GM23338 (cell line): Measurements from ENCODE around the gene MEGF8. TPM values are rescaled to one million over a fixed set of nuclear protein-coding genes. Genes with fewer than 3 reads are reported as not detected.

ENCODE experiments used
- ATAC-seq: fragments of 200-7000 bp; cut with Tn5 transposase; 3 replicates; pipeline ENCODE4 v1.9.1; 2020
- DNase-seq: peaks from one replicate; pipeline ENCODE4 v3.0.0-alpha.2; 2015; ENCODE audit warnings: low spot score
- H2AFZ ChIP-seq: fragments of 200-600 bp; sonication (generic); 2 replicates; pipeline ENCODE4 v1.8.0; 2016; ENCODE audit warnings: antibody characterized with exemption, mild to moderate bottlenecking, moderate library complexity
- H3F3A ChIP-seq: fragments of 200-600 bp; sonication (generic); replicated peaks from 2 replicates; pipeline ENCODE4 v1.8.0; 2017; ENCODE audit warnings: antibody characterized with exemption, mixed run types, low read depth
- H3K27ac ChIP-seq: fragments of 200-600 bp; sonication (generic); 2 replicates; pipeline ENCODE4 v1.6.1; 2016; ENCODE audit warnings: low read depth
- H3K27me3 ChIP-seq: fragments of 200-600 bp; sonication (generic); 2 replicates; pipeline ENCODE4 v1.8.0; 2016; ENCODE audit warnings: mild to moderate bottlenecking, mixed run types, moderate library complexity; ENCODE audit not compliant: insufficient read depth
- H3K36me3 ChIP-seq: fragments of 200-600 bp; sonication (generic); 2 replicates; pipeline ENCODE4 v1.8.0; 2016; ENCODE audit warnings: mild to moderate bottlenecking; ENCODE audit not compliant: insufficient read depth
- H3K4me1 ChIP-seq: fragments of 200-600 bp; sonication (generic); 2 replicates; pipeline ENCODE4 v1.8.0; 2016; ENCODE audit warnings: mild to moderate bottlenecking, moderate library complexity; ENCODE audit not compliant: insufficient read depth
- H3K4me2 ChIP-seq: fragments of 200-600 bp; sonication (generic); 2 replicates; pipeline ENCODE4 v1.7.1; 2017; ENCODE audit warnings: mixed run types
- H3K4me3 ChIP-seq: fragments of 200-600 bp; sonication (generic); 2 replicates; pipeline ENCODE4 v1.6.1; 2016; ENCODE audit warnings: mixed run types
- H3K79me2 ChIP-seq: fragments of 200-600 bp; sonication (generic); replicated peaks from 2 replicates; pipeline ENCODE4 v1.8.0; 2017; ENCODE audit warnings: mild to moderate bottlenecking; ENCODE audit not compliant: insufficient read depth
- H3K9me2 ChIP-seq: fragments of 200-600 bp; sonication (generic); 2 replicates; pipeline ENCODE4 v1.8.0; 2017; ENCODE audit not compliant: insufficient read depth
- H4K20me1 ChIP-seq: fragments of 200-600 bp; sonication (generic); replicated peaks from 2 replicates; pipeline ENCODE4 v1.8.0; 2017; ENCODE audit warnings: mild to moderate bottlenecking; ENCODE audit not compliant: insufficient read depth
- H3K27ac Mint-ChIP-seq: 2 replicates; pipeline ENCODE4 v1.8.0; 2020; ENCODE audit warnings: inconsistent platforms, mild to moderate bottlenecking, moderate library complexity, mixed read lengths
- H3K27me3 Mint-ChIP-seq: 3 replicates; pipeline ENCODE4 v1.8.0; 2022; ENCODE audit warnings: low read depth, mild to moderate bottlenecking, moderate library complexity, mixed read lengths, inconsistent platforms; ENCODE audit not compliant: insufficient read depth, poor library complexity
- H3K36me3 Mint-ChIP-seq: 3 replicates; pipeline ENCODE4 v1.8.0; 2021; ENCODE audit warnings: low read depth, mild to moderate bottlenecking, inconsistent platforms, moderate library complexity, mixed read lengths
- H3K4me1 Mint-ChIP-seq: 3 replicates; pipeline ENCODE4 v1.8.0; 2020; ENCODE audit warnings: mild to moderate bottlenecking, inconsistent platforms, mixed read lengths
- H3K4me3 Mint-ChIP-seq: 3 replicates; pipeline ENCODE4 v1.8.0; 2021; ENCODE audit warnings: moderate library complexity, mild to moderate bottlenecking, inconsistent platforms, mixed read lengths
- H3K9me3 Mint-ChIP-seq: 3 replicates; pipeline ENCODE4 v1.8.0; 2020; ENCODE audit warnings: moderate library complexity, mild to moderate bottlenecking, inconsistent platforms, mixed read lengths
- CREB1 ChIP-seq: fragments of 250-450 bp; sonication (Bioruptor Pico); IDR thresholded peaks from 2 replicates; pipeline ENCODE4 v1.5.0; 2020; ENCODE audit warnings: low read depth, mild to moderate bottlenecking, moderate library complexity
- ETS1 ChIP-seq: IDR thresholded peaks from 2 replicates; pipeline ENCODE4 v1.6.1; 2016; ENCODE audit warnings: antibody characterized with exemption
- EZH2 ChIP-seq: fragments of 200-600 bp; sonication (generic); IDR thresholded peaks from one replicate; pipeline ENCODE4 v1.8.0; 2017; ENCODE audit warnings: antibody characterized with exemption, mild to moderate bottlenecking, low read depth; ENCODE audit not compliant: unreplicated experiment
- EZH2phosphoT487 ChIP-seq: fragments of 200-600 bp; sonication (generic); IDR thresholded peaks from one replicate; pipeline ENCODE4 v1.8.1; 2018; ENCODE audit warnings: antibody characterized with exemption; ENCODE audit not compliant: unreplicated experiment
- JUNB ChIP-seq: IDR thresholded peaks from one replicate; pipeline ENCODE4 v1.6.1; 2016; ENCODE audit warnings: antibody characterized with exemption; ENCODE audit not compliant: unreplicated experiment
- NANOG ChIP-seq: IDR thresholded peaks from 2 replicates; pipeline ENCODE4 v1.6.1; 2016; ENCODE audit warnings: antibody characterized with exemption, borderline replicate concordance
- POLR2AphosphoS5 ChIP-seq: IDR thresholded peaks from 2 replicates; pipeline ENCODE4 v1.6.1; 2016; ENCODE audit warnings: antibody characterized with exemption, low read depth
- REST ChIP-seq: IDR thresholded peaks from one replicate; pipeline ENCODE4 v1.6.1; 2018; ENCODE audit warnings: antibody characterized with exemption; ENCODE audit not compliant: unreplicated experiment
- STAT1 ChIP-seq: IDR thresholded peaks from one replicate; pipeline ENCODE4 v1.6.1; 2016; ENCODE audit warnings: antibody characterized with exemption; ENCODE audit not compliant: unreplicated experiment
- ZNF114 ChIP-seq: fragments of 250-450 bp; sonication (Bioruptor Pico); IDR thresholded peaks from 2 replicates; pipeline ENCODE4 v1.5.0; 2020; ENCODE audit warnings: mild to moderate bottlenecking, moderate library complexity
- ZNF331 ChIP-seq: fragments of 250-450 bp; sonication (Bioruptor Pico); IDR thresholded peaks from 2 replicates; pipeline ENCODE4 v1.5.0; 2020; ENCODE audit warnings: low read depth, mild to moderate bottlenecking, moderate library complexity
- polyA plus RNA-seq: library from polyadenylated mRNA; unstranded; fragments of >200 nt; fragmentation: Nextera tagmentation; extraction: Ambion mirVana; gene quantifications from 2 replicates; pipeline ENCODE4 v1.2.1, GENCODE V29; 2016
- total RNA-seq: library from RNA; depleted of rRNA; stranded (reverse); fragments of >200 nt; shearing (Covaris generic); gene quantifications from 2 replicates; pipeline ENCODE4 v1.2.3, GENCODE V29; 2014
- TF ChIP-seq, protein P1 (sequence below), 2 experiments: fragments of 200-600 bp in 1 of 2; sonication (generic) in 1 of 2; conservative IDR thresholded peaks; 2 replicates each; pipeline versions ENCODE4 v1.5.1 to v1.6.1; 2016 to 2017; ENCODE audit warnings: antibody characterized with exemption in 2 of 2, low read depth in 2 of 2, mild to moderate bottlenecking in 2 of 2, moderate library complexity in 1 of 2
- TF ChIP-seq, protein P2 (sequence below): fragments of 250-450 bp; sonication (Bioruptor Pico); IDR thresholded peaks from 2 replicates; pipeline ENCODE4 v1.5.0; 2020; ENCODE audit warnings: mild to moderate bottlenecking, moderate library complexity

Gene MEGF8
- total and polyA plus RNA-seq, 2 experiments from 2014 or later, result 6.2 to 40.5 TPM

DNA sequence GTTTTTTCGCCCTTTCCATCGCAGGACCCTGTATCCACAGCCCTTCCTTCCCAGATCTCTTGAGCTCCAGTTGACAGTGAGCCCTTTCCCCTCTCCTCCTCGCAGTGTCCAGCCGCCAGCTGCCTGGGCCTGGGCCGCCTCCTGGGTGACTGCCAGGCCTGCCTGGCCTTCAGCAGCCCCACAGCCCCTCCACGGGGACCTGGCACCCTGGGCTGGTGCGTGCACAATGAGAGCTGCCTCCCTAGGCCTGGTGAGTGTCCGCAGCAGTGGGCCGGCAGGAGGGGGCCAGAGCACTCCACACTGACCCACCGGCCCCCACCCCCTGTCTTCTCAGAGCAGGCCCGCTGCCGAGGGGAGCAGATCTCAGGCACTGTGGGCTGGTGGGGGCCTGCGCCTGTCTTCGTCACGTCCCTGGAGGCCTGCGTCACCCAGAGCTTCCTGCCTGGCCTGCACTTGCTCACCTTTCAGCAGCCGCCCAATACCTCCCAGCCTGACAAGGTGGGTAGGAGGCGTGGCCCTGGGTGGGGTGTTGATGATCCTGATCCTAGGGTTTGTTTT, 19.0 kb downstream of the MEGF8 start:
- no peaks in the 10 kb centered on the region for H3K4me1 ChIP-seq
- no peak for ATAC-seq

More for the DNA sequence above, 19.0 kb downstream of the MEGF8 start:
- Mint-ChIP-seq H3K9me3 (no peaks in the 10 kb centered on the region), H3K36me3 (peaks cover 11% of the 10 kb centered on the region; the same call in 1 of the 3 replicates), H3K4me3 (no peak overlapping the region), H3K4me1 (no peaks in the 10 kb centered on the region; the same call in 2 of the 3 replicates), H3K27ac (no peak overlapping the region), H3K27me3 (peaks cover 6% of the 10 kb centered on the region)
- Histone ChIP-seq H4K20me1 (peaks cover 7% of the 10 kb centered on the region), H3K9me2 (no peaks in the 10 kb centered on the region), H3F3A (no peaks in the 10 kb centered on the region), H2AFZ (no peak overlapping the region), H3K4me2 (no peak overlapping the region), H3K4me3 (no peak overlapping the region), H3K27me3 (no peaks in the 10 kb centered on the region), H3K36me3 (no peaks in the 10 kb centered on the region; the same call in 1 of the 2 replicates), H3K79me2 (no peaks in the 10 kb centered on the region), H3K27ac (no peak overlapping the region)
- TF ChIP-seq ZNF114, result no peak
- no peak for TF ChIP-seq STAT1
- TF ChIP-seq CREB1 (CRISPR knock-in tag), result no peak
- no peak for TF ChIP-seq EZH2
- no peak for TF ChIP-seq ETS1
- no peak for TF ChIP-seq JUNB
- TF ChIP-seq, protein P1, sequence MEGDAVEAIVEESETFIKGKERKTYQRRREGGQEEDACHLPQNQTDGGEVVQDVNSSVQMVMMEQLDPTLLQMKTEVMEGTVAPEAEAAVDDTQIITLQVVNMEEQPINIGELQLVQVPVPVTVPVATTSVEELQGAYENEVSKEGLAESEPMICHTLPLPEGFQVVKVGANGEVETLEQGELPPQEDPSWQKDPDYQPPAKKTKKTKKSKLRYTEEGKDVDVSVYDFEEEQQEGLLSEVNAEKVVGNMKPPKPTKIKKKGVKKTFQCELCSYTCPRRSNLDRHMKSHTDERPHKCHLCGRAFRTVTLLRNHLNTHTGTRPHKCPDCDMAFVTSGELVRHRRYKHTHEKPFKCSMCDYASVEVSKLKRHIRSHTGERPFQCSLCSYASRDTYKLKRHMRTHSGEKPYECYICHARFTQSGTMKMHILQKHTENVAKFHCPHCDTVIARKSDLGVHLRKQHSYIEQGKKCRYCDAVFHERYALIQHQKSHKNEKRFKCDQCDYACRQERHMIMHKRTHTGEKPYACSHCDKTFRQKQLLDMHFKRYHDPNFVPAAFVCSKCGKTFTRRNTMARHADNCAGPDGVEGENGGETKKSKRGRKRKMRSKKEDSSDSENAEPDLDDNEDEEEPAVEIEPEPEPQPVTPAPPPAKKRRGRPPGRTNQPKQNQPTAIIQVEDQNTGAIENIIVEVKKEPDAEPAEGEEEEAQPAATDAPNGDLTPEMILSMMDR (conservative IDR thresholded peaks at IDR 0.05; ENCODE audit: low read depth in 2 of 2), result no peak
- no peak for TF ChIP-seq POLR2AphosphoS5
- TF ChIP-seq ZNF331 (CRISPR knock-in tag), result no peak
- TF ChIP-seq, protein P2, sequence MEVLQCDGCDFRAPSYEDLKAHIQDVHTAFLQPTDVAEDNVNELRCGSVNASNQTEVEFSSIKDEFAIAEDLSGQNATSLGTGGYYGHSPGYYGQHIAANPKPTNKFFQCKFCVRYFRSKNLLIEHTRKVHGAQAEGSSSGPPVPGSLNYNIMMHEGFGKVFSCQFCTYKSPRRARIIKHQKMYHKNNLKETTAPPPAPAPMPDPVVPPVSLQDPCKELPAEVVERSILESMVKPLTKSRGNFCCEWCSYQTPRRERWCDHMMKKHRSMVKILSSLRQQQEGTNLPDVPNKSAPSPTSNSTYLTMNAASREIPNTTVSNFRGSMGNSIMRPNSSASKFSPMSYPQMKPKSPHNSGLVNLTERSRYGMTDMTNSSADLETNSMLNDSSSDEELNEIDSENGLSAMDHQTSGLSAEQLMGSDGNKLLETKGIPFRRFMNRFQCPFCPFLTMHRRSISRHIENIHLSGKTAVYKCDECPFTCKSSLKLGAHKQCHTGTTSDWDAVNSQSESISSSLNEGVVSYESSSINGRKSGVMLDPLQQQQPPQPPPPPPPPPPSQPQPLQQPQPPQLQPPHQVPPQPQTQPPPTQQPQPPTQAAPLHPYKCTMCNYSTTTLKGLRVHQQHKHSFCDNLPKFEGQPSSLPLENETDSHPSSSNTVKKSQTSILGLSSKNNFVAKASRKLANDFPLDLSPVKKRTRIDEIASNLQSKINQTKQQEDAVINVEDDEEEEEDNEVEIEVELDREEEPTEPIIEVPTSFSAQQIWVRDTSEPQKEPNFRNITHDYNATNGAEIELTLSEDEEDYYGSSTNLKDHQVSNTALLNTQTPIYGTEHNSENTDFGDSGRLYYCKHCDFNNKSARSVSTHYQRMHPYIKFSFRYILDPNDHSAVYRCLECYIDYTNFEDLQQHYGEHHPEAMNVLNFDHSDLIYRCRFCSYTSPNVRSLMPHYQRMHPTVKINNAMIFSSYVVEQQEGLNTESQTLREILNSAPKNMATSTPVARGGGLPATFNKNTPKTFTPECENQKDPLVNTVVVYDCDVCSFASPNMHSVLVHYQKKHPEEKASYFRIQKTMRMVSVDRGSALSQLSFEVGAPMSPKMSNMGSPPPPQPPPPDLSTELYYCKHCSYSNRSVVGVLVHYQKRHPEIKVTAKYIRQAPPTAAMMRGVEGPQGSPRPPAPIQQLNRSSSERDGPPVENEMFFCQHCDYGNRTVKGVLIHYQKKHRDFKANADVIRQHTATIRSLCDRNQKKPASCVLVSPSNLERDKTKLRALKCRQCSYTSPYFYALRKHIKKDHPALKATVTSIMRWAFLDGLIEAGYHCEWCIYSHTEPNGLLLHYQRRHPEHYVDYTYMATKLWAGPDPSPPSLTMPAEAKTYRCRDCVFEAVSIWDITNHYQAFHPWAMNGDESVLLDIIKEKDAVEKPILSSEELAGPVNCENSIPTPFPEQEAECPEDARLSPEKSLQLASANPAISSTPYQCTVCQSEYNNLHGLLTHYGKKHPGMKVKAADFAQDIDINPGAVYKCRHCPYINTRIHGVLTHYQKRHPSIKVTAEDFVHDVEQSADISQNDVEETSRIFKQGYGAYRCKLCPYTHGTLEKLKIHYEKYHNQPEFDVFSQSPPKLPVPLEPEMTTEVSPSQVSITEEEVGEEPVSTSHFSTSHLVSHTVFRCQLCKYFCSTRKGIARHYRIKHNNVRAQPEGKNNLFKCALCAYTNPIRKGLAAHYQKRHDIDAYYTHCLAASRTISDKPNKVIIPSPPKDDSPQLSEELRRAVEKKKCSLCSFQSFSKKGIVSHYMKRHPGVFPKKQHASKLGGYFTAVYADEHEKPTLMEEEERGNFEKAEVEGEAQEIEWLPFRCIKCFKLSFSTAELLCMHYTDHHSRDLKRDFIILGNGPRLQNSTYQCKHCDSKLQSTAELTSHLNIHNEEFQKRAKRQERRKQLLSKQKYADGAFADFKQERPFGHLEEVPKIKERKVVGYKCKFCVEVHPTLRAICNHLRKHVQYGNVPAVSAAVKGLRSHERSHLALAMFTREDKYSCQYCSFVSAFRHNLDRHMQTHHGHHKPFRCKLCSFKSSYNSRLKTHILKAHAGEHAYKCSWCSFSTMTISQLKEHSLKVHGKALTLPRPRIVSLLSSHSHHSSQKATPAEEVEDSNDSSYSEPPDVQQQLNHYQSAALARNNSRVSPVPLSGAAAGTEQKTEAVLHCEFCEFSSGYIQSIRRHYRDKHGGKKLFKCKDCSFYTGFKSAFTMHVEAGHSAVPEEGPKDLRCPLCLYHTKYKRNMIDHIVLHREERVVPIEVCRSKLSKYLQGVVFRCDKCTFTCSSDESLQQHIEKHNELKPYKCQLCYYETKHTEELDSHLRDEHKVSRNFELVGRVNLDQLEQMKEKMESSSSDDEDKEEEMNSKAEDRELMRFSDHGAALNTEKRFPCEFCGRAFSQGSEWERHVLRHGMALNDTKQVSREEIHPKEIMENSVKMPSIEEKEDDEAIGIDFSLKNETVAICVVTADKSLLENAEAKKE (CRISPR knock-in tag), result no peak
- no peak for TF ChIP-seq REST
- no peak for TF ChIP-seq EZH2phosphoT487
- TF ChIP-seq NANOG, result no peak
- no peak for DNase-seq
